ENCODE results near the gene S100A10. TPM values are rescaled to one million over a fixed set of nuclear protein-coding genes. Genes with fewer than 3 reads are reported as not detected.

Gene S100A10
- total RNA-seq, 1 donor from 2014 or later, result 186 TPM

- no peaks in the 10 kb centered on the region for H3K9me3 ChIP-seq (replicated peaks)
- H3K4me3 ChIP-seq, result no peak overlapping the region
- TF ChIP-seq CTCF (IDR thresholded peaks at IDR 0.05; ENCODE audit: borderline replicate concordance), result no peak
- no peak for DNase-seq
- H3K4me1 ChIP-seq, result peaks cover 44% of the 10 kb centered on the region
- no peaks in the 10 kb centered on the region for H3K36me3 ChIP-seq
- intact Hi-C loops (cut with micrococcal nuclease), result no loop called here
- no peaks in the 10 kb centered on the region for H3K27me3 ChIP-seq (ENCODE audit: low read depth)
- H3K27ac ChIP-seq (replicated peaks), result peak overlapping the region; percentile 73
Observed at GRCh38 chr1:151963288-151963687, 30.4 kb downstream of the S100A10 start.

- Histone ChIP-seq H3K4me1 (peaks cover 41% of the 10 kb centered on the region), H3K4me3 (no peak overlapping the region), H3K36me3 (no peaks in the 10 kb centered on the region), H3K9me3 (replicated peaks) (no peaks in the 10 kb centered on the region), H3K27ac (replicated peaks) (peak overlapping the region; percentile 56), H3K27me3 (ENCODE audit: low read depth) (no peaks in the 10 kb centered on the region)
- DNase-seq, result no peak
- intact Hi-C loops (cut with micrococcal nuclease), result no loop called here
- no peak for TF ChIP-seq CTCF (IDR thresholded peaks at IDR 0.05; ENCODE audit: borderline replicate concordance)
Observed at GRCh38 chr1:151961833-151962232, 31.8 kb downstream of the S100A10 start.

- Histone ChIP-seq H3K4me1 (peaks cover 41% of the 10 kb centered on the region), H3K9me3 (replicated peaks) (no peaks in the 10 kb centered on the region), H3K4me3 (no peak overlapping the region), H3K27me3 (ENCODE audit: low read depth) (no peaks in the 10 kb centered on the region), H3K27ac (replicated peaks) (peak overlapping the region; percentile 56), H3K36me3 (no peaks in the 10 kb centered on the region)
- TF ChIP-seq CTCF (IDR thresholded peaks at IDR 0.05; ENCODE audit: borderline replicate concordance), result no peak
- DNase-seq, result no peak
- intact Hi-C loops (cut with micrococcal nuclease), result no loop called here
Observed at GRCh38 chr1:151960780-151961513, 32.7 kb downstream of the S100A10 start.

- TF ChIP-seq CTCF (IDR thresholded peaks at IDR 0.05; ENCODE audit: borderline replicate concordance), result no peak
- H3K4me1 ChIP-seq, result peaks cover 30% of the 10 kb centered on the region
- H3K27ac ChIP-seq (replicated peaks), result no peak overlapping the region
- H3K4me3 ChIP-seq, result no peak overlapping the region
- no peaks in the 10 kb centered on the region for H3K9me3 ChIP-seq (replicated peaks)
- no peaks in the 10 kb centered on the region for H3K27me3 ChIP-seq (ENCODE audit: low read depth)
- intact Hi-C loops (cut with micrococcal nuclease), result no loop called here
- H3K36me3 ChIP-seq, result no peaks in the 10 kb centered on the region
- no peak for DNase-seq
Observed at GRCh38 chr1:151958959-151959358, 34.7 kb downstream of the S100A10 start.

GRCh38 chr1:151956957-151957497, 36.6 kb downstream of the S100A10 start:
- H3K9me3 ChIP-seq (replicated peaks), result no peaks in the 10 kb centered on the region
- no peak overlapping the region for H3K4me3 ChIP-seq
- H3K27me3 ChIP-seq (ENCODE audit: low read depth), result no peaks in the 10 kb centered on the region
- no peak for DNase-seq
- peaks cover 14% of the 10 kb centered on the region for H3K4me1 ChIP-seq
- no peak for TF ChIP-seq CTCF (IDR thresholded peaks at IDR 0.05; ENCODE audit: borderline replicate concordance)
- no peak overlapping the region for H3K27ac ChIP-seq (replicated peaks)
- H3K36me3 ChIP-seq, result no peaks in the 10 kb centered on the region
- intact Hi-C loops (cut with micrococcal nuclease), result no loop called here
